Astrocyte (in vitro differentiated cells and primary cell): ENCODE results near the gene KYNU.

Experiments used
- CTCF ChIP-seq: IDR thresholded peaks from 2 replicates; pipeline ENCODE4 v1.5.1; 2011; ENCODE audit warnings: low read depth, mild to moderate bottlenecking, inconsistent platforms, low read length, moderate library complexity; ENCODE audit not compliant: insufficient read depth
- EZH2 ChIP-seq: IDR thresholded peaks from 2 replicates; pipeline ENCODE4 v1.6.1; 2012; ENCODE audit warnings: mild to moderate bottlenecking, low read length, inconsistent platforms; ENCODE audit not compliant: insufficient read depth

DNA sequence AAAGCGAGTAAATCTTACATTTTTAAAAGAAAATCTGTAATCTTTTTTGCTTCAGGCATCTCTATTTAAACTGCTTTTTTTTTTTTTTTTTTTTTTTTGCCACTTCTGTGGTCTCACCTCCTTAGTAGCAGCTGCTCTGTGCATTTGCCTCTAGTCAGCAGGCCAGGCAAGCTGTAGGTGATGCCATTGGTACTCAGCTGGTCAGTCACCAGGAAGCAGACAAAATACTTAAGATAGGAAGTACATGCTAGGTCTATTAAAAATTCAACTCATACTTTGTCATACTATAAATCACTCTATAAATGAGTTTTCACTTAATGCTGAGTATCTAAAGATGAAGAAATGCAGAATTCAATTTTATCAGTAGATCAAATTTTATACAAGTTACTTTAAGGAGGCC lies 83.7 kb downstream of the KYNU start:
- TF ChIP-seq EZH2 (no peak), CTCF (no peak)
